Measurements from ENCODE around the gene TBCD. TPM values are rescaled to one million over a fixed set of nuclear protein-coding genes. Genes with fewer than 3 reads are reported as not detected.

The TBCD gene
- total RNA-seq, 2 experiments from 2014 or later = 77.8 to 85.8 TPM

DNA sequence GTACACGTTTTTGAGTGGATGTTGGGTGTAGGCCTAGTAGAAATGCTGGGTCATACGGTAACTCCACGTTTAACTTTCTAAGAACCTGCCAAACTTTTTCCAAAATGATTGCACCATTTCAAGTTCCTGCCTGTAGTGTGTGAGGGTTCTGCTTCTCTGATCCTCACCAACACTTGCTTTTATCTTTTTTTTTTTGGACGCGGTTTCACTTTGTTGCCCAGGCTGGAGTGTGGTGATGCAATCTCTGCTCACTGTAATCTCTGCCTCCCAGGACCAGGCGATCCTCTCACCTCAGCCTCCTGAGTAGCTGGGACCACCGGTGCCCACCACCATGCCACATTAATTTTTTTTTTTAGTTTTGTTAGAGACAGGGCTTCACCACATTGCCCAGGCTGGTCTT lies 64.5 kb downstream of the TBCD start:
- POLR2A ChIA-PET = no interaction called here
- Mint-ChIP-seq H3K4me3 (no peak overlapping the region), H3K4me1 (ENCODE audit: low read depth) (peaks cover 9% of the 10 kb centered on the region), H3K9me3 (peaks cover 5% of the 10 kb centered on the region), H3K36me3 (ENCODE audit: low read depth) (peaks cover 60% of the 10 kb centered on the region), H3K27ac (no peak overlapping the region), H3K27me3 (no peaks in the 10 kb centered on the region)
- intact Hi-C loops (cut with micrococcal nuclease) = no loop called here
- DNase-seq = no peak
- TF ChIP-seq, protein P1, sequence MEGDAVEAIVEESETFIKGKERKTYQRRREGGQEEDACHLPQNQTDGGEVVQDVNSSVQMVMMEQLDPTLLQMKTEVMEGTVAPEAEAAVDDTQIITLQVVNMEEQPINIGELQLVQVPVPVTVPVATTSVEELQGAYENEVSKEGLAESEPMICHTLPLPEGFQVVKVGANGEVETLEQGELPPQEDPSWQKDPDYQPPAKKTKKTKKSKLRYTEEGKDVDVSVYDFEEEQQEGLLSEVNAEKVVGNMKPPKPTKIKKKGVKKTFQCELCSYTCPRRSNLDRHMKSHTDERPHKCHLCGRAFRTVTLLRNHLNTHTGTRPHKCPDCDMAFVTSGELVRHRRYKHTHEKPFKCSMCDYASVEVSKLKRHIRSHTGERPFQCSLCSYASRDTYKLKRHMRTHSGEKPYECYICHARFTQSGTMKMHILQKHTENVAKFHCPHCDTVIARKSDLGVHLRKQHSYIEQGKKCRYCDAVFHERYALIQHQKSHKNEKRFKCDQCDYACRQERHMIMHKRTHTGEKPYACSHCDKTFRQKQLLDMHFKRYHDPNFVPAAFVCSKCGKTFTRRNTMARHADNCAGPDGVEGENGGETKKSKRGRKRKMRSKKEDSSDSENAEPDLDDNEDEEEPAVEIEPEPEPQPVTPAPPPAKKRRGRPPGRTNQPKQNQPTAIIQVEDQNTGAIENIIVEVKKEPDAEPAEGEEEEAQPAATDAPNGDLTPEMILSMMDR (IDR thresholded peaks at IDR 0.05) = no peak
- CTCF ChIA-PET = no interaction called here
- ATAC-seq = no peak

DNA sequence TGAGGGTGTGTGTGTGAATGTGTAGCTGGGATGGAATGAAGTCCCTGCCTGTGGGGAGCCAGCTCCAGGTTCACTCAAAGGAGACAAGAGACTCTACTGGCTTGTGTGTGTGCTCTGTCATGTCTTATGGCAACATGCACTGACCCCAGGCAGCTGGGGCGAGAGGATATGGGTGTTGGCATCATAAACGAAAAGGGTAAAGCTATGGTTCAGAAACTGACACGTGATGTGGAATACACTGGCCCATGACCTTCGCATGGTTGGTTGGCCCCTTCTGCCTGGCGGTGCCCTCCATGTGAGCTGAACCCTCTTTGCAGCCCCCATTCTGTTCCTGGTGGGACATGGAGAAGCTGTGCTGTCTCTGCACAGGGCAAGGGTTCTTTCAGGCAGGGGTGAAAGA lies 66.1 kb downstream of the TBCD start:
- POLR2A ChIA-PET = interaction anchor here (1.0 kb wide), 1 partner anchor 15 kb away, joined by 4 read pairs; no protein-coding TSS in a partner anchor

DNA sequence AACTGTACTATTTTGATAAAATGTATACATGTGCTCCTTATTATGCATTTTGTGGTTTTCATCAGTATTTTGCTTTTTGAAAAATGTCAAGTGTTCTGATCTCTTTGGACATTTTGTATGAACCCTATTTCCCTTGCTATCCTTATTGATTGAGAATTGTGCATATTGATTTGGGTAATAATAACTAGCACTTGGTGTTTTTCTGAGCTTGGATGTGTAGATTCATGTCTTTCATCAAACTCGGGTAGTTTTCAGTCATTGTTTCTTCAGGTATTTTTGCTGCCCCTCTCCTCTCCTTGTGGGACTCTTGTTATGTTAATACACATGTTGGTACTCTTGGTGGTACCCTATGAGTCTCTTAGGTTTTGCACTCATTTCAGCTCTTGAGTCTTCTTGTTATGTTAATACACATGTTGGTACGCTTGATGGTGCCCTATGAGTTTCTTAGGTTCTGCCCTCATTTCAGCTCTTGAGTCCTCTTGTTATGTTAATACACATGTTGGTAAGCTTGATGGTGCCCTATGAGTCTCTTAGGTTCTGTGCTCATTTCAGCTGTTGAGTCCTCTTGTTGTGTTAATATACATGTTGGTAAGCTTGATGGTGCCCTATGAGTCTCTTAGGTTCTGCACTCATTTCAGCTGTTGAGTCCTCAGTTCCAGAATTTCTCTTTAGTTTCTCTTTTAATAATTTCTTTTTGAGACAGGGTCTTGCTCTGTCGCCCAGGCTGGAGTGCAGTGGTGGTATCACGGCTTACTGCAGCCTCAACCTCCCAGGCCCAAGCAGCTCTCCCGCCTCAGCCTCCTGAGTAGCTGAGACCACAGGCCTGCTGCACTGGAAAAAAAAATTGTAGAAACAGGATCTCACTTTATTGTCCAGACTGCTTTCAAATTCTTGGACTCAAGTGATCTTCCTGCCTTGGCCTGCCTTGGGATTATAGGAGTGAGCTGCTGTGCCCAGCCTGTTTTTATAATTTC lies 68.7 kb downstream of the TBCD start:
- intact Hi-C loops (cut with micrococcal nuclease) = no loop called here
- Mint-ChIP-seq H3K4me3 (no peak overlapping the region), H3K27me3 (no peaks in the 10 kb centered on the region), H3K36me3 (ENCODE audit: low read depth) (peaks cover 49% of the 10 kb centered on the region), H3K4me1 (ENCODE audit: low read depth) (peaks cover 5% of the 10 kb centered on the region), H3K27ac (no peak overlapping the region), H3K9me3 (peaks cover 5% of the 10 kb centered on the region)
- ATAC-seq (no peak), DNase-seq (no peak)
- POLR2A ChIA-PET = no interaction called here
- CTCF ChIA-PET = no interaction called here
- TF ChIP-seq, protein P1 (IDR thresholded peaks at IDR 0.05) = no peak

More for the DNA sequence above, 66.1 kb downstream of the TBCD start:
- CTCF ChIA-PET = interaction anchor here (1.0 to 1.7 kb wide), 3 partner anchors 12 to 67 kb away, joined by 3 to 5 read pairs (median 4); no protein-coding TSS in a partner anchor
- H3K9me3 Mint-ChIP-seq = peaks cover 5% of the 10 kb centered on the region
- H3K27me3 Mint-ChIP-seq = no peaks in the 10 kb centered on the region
- no peak overlapping the region for H3K4me3 Mint-ChIP-seq
- H3K27ac Mint-ChIP-seq = no peak overlapping the region
- no peak for DNase-seq
- no peak for ATAC-seq
- H3K36me3 Mint-ChIP-seq (ENCODE audit: low read depth) = peaks cover 64% of the 10 kb centered on the region
- TF ChIP-seq, protein P1 (IDR thresholded peaks at IDR 0.05) = no peak
- H3K4me1 Mint-ChIP-seq (ENCODE audit: low read depth) = peaks cover 9% of the 10 kb centered on the region
- intact Hi-C loops (cut with micrococcal nuclease) = no loop called here

DNA sequence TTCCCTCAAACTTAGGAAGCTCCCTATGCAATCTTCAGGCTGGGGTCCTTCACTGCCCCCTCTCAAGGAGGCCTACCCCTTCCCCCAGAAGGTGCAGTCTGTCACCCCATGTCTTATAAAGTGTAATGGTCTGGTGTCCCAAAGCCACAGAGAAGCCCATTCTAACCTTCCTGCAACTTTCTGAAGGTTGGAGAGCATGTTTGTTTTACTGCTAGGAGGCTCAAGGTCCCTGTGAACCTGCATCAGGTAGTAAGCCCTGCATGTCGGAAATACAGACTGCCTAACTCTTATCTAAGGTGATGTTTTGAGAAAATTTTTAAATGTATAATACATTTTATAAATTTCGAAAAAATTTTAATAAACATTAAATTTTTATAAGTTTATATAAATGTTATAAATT lies 69.7 kb downstream of the TBCD start:
- no peak for ATAC-seq
- intact Hi-C loops (cut with micrococcal nuclease) = no loop called here
- H3K9me3 Mint-ChIP-seq = peaks cover 5% of the 10 kb centered on the region
- H3K4me1 Mint-ChIP-seq (ENCODE audit: low read depth) = peaks cover 2% of the 10 kb centered on the region
- POLR2A ChIA-PET = no interaction called here
- no peaks in the 10 kb centered on the region for H3K27me3 Mint-ChIP-seq
- CTCF ChIA-PET = no interaction called here
- H3K4me3 Mint-ChIP-seq = no peak overlapping the region
- H3K36me3 Mint-ChIP-seq (ENCODE audit: low read depth) = peaks cover 41% of the 10 kb centered on the region
- DNase-seq = no peak
- no peak overlapping the region for H3K27ac Mint-ChIP-seq
- TF ChIP-seq, protein P1 (IDR thresholded peaks at IDR 0.05) = no peak

DNA sequence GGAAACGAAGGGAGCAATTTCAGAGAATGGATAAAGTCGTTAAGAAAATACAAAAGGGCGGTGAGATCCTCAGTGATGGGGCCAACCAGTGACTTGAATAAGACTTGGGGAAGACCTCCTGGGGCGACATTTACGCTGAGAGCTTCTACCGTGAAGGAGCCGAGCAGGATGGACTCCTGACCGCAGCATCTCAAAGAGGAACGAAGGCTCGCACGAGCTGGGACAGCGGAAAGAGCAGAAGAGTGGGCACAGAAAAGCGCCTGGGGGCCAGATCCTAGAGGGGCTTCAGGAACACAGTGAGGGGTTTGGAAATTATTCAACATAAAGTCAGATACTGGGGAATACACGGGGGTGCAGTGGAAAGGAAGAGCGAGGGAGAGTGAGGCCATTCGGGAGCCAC lies 70.4 kb downstream of the TBCD start:
- peaks cover 2% of the 10 kb centered on the region for H3K4me1 Mint-ChIP-seq (ENCODE audit: low read depth)
- ChIA-PET CTCF (no interaction called here), POLR2A (interaction anchor here (1.0 kb wide), 1 partner anchor 43 kb away, joined by 3 read pairs; no protein-coding TSS in a partner anchor)
- H3K9me3 Mint-ChIP-seq = peaks cover 5% of the 10 kb centered on the region
- intact Hi-C loops (cut with micrococcal nuclease) = no loop called here
- no peaks in the 10 kb centered on the region for H3K27me3 Mint-ChIP-seq
- no peak for ATAC-seq
- no peak overlapping the region for H3K27ac Mint-ChIP-seq
- H3K36me3 Mint-ChIP-seq (ENCODE audit: low read depth) = peaks cover 44% of the 10 kb centered on the region
- TF ChIP-seq, protein P1 (IDR thresholded peaks at IDR 0.05) = no peak
- H3K4me3 Mint-ChIP-seq = no peak overlapping the region
- DNase-seq = no peak

Measured in activated CD8-positive, alpha-beta T cell treated with anti-CD3 and anti-CD28 coated beads for 36 hours (primary cell).